GM21528 (cell line): ENCODE results near the gene KIAA1671.

Source experiments
- ATAC-seq: cut with Tn5 transposase; IDR thresholded peaks from one replicate; pipeline ENCODE4 v1.9.1; 2021; ENCODE audit warnings: mild to moderate bottlenecking, moderate library complexity; ENCODE audit not compliant: unreplicated experiment, low FRiP score

KIAA1671 gene

GRCh38 chr22:24950272-24950902, 2.1 kb upstream of the KIAA1671 start:
- no peak for ATAC-seq

DNA sequence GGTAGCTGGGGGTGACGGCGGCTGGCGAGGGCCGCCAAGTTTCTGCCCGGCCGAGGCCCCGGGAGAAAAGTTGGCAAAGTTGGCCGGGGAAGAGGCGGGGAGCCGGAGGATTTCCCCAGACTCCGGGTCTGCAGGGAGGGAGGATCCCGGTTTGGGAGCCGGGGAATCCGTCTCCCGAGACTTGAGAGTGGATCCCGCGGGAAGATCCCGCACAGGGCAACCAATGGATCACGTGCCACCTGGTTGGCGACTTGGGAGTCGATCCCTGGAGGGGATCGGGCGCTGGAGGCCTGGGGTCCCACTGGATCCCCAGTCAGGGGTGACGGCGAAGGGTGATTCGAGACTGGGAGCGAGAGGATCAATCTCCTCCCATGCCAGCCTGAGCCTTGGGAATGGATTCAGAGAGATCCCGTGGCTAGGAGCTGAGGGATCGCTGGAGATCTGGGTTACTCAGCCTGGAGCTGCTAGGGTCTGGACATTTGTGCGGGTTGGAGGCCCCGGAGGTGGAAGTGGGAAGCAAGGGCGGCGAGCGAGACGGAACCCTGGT, 394 bp downstream of the KIAA1671 start:
- ATAC-seq = no peak

- ATAC-seq = no peak
Measured at GRCh38 chr22:24953384-24954113, 1.0 kb downstream of the KIAA1671 start.

GRCh38 chr22:24954114-24954463, 1.6 kb downstream of the KIAA1671 start:
- no peak for ATAC-seq

- ATAC-seq = no peak
Measured at GRCh38 chr22:24954856-24955255, 2.3 kb downstream of the KIAA1671 start.

DNA sequence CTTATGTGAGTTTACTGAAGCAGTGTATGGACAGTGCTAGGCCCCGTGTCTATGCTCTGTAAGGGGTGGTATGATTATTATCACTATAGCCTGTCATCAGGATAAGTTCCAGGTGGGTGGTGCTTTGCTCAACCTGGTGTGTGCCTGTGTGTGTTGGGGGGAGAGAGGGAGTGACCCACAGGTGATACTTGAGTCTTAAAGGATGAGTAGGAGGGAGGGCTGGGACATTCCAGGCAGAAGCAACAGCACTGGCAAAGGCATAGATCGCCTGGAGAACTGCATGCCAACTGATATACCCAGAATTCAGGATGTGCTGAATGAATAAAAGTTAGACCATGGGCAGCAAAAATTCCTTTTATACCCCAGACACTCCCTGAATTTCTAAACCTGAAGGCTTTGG, 4.5 kb downstream of the KIAA1671 start:
- no peak for ATAC-seq

- ATAC-seq = no peak
Measured at GRCh38 chr22:24961217-24961844, 8.8 kb downstream of the KIAA1671 start.

GRCh38 chr22:24962094-24962493, 9.6 kb downstream of the KIAA1671 start:
- no peak for ATAC-seq

DNA sequence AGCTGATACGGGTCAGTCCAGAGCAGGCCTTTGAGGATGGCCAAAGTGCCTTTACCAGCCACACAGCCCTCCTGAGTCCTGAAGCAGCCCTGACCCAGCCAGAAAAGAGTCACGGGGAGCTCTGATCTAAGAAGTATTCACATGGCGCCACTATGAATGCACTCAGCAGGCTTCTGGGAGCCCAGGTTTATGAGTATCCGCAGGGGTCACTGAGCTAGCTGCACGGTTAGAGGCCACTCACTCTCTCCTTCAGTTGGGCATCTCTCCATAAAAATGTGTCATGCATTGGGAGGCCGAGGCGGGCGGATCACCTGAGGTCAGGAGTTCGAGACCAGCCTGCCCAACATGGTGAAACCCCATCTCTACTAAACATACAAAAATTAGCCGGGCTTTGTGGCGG, 10.3 kb downstream of the KIAA1671 start:
- ATAC-seq = no peak

GRCh38 chr22:24964441-24964840, 11.9 kb downstream of the KIAA1671 start:
- no peak for ATAC-seq

DNA sequence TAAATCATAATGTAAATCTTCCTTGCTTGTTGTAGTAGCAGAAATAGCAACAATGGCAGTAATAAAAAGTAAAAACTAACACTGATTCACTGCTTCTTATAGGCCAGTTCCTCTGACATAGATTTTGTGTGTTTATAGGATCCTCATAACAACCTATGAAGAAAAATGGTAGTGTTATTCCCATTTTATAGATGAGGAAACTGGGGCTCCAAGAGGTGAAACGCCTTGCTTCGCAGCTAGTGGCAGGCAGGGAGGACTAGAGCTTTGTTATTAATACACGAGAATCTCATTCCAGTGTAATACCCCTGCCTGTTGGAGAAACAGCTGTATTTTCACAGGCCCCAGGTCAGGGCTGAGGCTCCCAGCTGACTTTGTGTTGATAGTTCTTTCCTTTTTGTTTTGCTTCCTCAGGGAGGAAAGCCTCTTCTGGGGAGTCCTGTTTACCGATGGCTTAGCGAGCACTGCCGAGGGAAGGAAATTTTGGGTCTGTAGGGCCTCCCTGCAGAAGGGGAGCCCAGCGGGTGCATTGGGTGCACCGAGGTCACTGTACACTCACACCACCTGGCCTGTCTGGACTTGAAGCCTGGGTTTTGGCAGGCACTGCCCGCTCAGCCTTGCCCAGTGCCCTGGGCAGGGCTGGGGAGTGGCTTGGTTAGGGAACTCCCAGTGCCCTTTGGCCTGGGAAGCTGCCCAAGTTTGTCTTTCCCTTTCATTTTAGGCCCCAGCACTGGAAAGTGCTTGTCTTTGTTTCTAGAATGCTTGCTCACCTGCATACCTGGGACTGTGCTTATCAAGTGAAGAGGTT, 13.5 kb downstream of the KIAA1671 start:
- no peak for ATAC-seq

- ATAC-seq = no peak
Measured at GRCh38 chr22:24968066-24968561, 15.6 kb downstream of the KIAA1671 start.

DNA sequence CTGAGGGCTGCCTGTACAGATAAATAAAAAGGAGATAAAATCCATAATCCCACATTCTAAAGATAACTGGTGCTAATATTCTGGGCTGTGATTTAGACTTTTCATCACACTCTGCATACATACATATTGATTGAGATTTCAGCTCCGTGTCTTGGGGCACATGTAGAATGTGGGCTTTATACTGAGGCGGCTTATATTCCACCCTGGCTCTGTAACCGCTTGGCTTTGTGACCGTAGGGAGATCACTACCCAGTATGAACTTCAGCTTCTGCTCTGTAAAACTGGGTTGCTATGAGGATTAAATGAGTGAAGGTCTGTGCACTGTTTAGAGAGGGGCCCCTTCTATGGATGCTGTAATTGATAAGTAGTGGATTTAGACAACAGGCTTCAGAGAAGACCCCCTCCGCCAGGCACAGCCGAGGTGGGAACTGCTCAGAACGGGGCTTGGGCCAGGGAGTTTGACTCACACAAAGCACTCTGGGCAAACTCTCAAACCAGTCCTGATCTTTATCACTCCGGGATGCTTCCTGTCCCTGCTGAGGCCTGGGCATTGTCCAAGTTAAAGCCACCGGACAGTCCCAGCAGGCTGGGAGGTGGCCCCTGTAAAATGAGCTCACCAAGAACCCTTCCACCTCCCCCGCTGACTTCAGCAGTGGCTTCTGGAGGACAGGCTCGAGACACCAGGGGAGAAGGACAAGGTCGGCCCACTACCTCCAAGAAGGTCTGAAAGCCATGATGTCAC, 17.2 kb downstream of the KIAA1671 start:
- ATAC-seq = no peak

DNA sequence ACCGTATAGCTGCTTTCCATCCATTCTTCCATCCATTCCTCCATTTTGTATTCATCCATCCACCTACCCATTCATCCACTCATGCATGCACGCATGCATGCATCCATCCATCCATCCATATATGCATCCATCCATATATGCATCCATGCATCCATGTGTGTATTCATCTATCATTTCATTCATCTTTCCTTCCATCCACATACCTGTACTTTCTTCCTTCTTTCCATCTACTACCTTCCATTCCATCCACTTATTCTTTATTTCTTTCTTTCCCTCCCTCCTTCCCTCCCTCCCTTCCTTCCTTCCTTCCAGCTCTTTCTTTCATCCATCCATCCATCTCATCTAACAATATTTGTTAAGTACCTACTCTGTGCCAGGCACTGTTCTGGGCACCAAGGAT, 19.9 kb downstream of the KIAA1671 start:
- no peak for ATAC-seq

GRCh38 chr22:24973872-24974271, 21.4 kb downstream of the KIAA1671 start:
- no peak for ATAC-seq

DNA sequence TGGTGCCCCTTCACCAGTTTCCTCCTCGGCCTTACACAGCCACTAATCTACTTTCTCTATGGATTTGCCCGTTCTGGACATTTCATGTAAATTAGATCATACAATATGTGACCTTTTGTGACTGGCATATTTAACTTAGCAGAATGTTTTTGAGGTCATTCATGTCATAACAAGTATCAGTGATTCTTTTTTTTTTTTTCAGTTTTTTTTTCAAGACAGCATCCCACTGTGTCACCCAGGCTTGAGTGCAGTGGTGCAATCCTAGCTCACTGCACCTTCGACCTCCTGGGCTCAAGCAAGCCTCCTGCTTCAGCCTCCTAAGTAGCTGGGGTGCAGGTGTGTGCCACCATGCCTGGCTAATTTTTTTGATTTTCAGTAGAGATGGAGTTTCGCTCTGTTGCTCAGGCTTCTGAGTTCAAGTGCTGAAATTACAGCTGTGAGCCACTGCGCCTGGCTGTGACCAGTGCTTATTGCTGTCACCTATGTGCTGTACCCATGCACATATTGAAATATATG, 22.7 kb downstream of the KIAA1671 start:
- no peak for ATAC-seq

DNA sequence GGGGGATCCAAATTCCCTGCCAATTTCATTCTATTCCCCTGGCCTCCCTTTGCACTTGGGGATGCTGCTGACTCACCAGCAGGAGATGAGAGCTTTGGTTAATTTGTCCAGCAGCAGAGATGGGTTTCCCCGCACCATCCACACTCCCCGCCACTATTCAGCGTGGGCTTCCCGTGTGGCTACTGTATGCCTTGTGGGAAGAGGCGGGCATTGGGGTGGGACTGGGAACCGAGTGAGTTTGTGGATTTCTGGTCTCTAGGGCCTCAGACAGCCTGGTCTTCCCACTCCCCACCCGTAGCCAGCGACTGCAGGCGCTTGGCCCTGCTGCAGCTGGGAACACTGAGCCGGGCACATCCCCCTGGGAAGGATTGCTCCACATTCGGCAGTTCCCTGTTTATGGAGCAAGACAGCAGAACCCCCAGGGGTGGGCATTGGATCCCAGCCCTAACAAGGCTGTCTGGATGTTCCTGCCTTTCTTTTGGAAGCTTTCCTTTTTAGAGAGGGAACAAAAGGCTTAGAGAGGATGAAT, 23.4 kb downstream of the KIAA1671 start:
- ATAC-seq = no peak

- no peak for ATAC-seq
Measured at GRCh38 chr22:24976442-24977218, 24.1 kb downstream of the KIAA1671 start.
